ENCODE measurements around the gene SFT2D1.
"Not testable (repeated sequence)": the region's sequence is repeated elsewhere in the genome, so short reads cannot be mapped to it uniquely, and the experiment has no call there.

SFT2D1 gene

DNA sequence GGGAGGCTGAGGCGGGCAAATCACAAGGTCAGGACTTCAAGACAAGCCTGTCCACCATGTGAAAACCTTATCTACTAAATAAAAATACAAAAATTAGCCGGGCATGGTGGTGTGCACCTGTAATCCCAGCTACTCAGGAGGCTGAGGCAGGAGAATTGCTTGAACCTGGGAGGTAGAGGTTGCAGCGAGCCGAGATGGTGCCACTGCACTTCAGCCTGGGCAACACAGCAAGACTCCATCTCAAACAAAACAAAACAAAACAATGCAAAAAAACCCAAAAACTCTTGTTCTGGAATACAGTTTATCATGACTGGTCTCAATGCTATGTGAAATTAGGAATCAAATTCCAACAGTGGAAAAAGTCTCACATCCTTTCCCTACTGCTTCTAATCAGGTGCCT lies 20.1 kb upstream of the SFT2D1 start:
- DNase-seq (ENCODE audit: low read depth): not testable (repeated sequence)

DNA sequence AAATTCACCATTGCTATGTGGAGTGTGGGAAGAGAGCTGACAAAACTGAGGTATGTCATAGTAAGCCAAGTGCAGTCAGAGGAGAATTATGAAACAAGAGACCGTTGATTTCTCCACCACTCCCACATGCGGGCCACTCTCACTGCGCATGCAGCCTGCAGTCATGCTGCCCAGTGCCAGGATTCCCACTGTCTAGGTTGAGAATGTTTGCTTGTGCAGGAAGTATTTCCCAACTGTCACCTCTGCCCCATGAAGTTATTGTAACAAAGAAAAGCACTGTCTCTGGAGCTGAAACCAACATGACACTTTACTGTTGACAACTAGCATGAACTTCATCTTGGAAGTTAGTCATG lies 18.7 kb upstream of the SFT2D1 start:
- no peak for DNase-seq (ENCODE audit: low read depth)

DNA sequence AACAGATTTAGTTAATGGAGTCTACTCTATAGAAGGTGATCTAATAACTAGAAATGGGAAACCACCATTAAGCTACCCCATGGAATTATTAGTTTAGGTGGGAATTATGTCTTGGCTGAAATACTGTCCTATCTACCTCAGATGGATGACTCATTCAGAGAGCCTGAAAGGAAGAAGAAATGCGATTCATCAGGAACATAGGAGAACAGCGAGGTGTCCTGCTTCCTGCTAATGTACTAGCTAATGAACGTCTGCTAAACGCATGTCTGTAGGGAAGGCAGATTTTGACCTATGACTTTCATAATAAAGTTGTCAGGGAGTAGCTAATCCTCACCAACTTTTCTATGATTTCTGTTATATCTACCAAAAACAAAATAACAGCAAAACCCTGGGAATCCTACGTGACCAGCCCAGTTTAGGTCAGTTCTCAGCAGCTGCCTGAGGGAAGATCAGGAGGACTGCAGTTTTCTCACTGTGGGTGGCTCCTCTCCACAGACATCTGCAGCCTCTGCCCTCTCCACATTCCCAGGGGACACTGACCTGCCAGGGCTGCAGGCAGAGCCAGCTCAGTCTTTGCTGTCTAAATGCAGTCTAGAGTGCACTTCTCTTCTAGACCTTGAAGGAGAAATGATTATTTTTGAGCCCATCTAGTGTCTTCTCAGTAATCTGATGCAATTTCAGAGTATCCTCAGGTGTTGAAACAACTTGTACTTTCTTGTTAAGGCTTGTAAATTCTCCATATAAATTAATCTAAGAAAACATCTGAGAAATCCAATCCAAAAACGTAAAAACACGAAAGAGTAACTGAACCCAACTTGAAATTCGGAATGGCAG lies 18.1 kb upstream of the SFT2D1 start:
- DNase-seq (ENCODE audit: low read depth): peak; percentile 9

DNA sequence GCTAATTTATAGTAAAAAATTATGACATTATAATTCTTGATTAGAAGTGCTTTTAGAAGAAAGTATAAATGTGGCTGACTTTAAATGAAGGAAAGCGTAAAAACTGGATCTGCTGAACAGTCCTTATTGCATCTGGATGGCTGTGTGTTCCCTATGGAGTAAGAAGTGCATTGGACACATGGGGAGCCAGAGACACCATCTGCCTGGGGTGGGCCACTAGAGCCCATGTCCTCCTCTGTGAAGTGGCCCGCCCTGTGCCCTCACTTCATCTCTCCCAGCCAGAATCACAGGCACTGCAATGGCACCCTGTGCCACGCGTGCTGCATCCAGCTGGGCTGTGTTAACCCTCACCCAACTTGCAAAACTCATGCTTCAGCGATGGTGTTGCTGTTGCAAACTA lies 13.2 kb upstream of the SFT2D1 start:
- no peak for DNase-seq (ENCODE audit: low read depth)

DNA sequence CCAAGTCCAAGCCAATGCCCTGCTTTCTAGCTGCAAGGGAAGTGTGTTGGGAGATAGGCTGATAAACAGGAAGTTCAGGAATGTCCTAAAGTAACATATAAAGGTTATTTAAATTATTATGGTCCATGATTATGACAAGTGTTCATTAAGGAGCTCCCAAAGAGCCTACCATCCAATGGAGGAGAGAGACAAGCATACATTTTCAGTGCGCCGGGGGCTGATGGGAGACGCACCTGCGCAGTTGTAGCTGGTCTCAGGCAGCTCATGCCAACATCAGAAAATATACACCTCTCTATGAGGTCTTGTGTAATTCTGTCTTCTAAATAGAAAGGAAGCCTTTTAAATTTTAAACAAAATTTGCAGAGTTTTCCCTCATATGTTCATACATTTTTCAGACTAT lies 12.6 kb upstream of the SFT2D1 start:
- no peak for DNase-seq (ENCODE audit: low read depth)

DNA sequence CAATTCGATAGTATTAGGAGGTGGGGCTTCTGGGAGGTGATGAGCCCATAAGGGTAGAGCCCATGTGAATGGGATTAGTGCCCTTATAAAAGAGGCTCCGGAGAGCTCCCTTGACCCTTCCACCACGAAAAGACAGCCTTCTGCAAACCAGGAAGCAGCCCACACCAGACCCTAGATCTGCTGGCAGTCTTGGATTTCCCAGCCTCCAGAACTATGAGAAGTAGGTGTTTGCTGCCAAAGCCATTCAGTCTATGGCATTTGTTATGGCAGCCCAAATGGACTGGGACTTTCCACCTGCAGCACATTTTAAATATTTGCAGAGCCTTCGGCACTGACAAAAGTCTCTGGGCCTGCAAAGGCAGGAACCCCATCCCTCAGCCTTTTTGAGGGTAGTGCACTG lies 11.8 kb upstream of the SFT2D1 start:
- no peak for DNase-seq (ENCODE audit: low read depth)

DNA sequence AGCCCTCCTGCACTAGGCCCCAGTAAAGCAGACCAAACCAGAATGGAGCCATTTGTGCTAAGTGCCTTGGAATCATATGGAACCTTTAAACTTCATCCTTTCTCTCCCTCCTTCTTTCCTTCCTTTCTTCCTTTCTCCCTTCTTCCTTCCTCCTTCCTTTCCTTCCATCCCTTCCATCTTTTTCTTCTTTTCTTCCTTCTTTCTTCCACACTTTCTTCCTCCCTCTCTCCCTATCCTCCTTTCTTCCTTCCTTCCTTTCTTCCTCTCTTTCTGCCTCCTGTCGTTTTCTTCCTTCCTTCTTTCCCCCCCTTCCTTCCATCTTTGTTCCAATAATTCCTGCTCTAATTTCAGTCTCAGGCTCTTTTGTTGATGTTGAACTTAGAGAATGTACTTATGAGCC lies 11.2 kb upstream of the SFT2D1 start:
- no peak for DNase-seq (ENCODE audit: low read depth)

DNA sequence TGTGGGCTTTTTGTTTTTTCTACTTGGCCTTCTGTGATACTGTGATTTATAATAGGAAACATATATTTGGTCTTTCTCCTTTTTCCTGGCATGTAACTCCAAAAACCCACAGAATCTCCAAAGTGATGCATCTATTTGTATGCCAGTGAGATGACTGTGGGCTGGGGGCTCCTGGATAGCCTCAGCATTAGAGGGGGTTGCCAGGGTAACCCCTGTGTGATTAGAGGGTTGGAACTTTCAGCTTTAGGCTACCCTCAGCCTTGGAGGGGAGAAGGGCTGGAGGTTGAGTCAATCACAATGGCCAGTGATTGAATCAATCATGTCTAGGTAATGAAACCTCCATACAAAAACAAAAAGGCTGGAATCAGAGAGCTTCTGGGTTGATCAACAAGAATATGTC lies 10.6 kb upstream of the SFT2D1 start:
- no peak for DNase-seq (ENCODE audit: low read depth)

DNA sequence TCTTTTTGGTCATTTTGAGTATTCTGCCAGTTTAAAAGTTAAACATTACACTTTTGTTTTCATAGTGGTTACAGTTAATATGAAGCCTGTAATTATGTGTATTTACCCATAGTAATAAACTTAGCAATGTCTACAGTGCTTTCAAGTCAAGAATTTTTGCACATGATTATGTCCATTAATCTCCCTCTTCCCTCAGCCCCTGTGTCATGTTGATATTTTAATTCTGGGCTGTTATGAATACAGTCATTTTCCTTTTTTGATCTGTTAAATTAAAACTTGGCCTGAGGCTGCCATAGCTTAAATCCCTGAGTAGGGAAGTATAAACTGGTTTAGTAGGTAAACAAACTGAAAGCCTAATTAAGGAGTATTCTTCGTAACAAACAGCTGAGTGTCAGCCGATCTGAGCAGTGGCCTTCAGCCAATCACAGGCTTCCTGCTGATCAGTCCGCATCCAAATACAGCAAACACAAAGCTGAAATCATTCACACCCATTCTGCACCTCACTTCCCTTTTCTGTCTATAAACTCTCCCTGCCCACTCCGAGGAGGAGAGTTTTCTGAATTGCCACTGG lies 9.5 kb upstream of the SFT2D1 start:
- no peak for DNase-seq (ENCODE audit: low read depth)

DNA sequence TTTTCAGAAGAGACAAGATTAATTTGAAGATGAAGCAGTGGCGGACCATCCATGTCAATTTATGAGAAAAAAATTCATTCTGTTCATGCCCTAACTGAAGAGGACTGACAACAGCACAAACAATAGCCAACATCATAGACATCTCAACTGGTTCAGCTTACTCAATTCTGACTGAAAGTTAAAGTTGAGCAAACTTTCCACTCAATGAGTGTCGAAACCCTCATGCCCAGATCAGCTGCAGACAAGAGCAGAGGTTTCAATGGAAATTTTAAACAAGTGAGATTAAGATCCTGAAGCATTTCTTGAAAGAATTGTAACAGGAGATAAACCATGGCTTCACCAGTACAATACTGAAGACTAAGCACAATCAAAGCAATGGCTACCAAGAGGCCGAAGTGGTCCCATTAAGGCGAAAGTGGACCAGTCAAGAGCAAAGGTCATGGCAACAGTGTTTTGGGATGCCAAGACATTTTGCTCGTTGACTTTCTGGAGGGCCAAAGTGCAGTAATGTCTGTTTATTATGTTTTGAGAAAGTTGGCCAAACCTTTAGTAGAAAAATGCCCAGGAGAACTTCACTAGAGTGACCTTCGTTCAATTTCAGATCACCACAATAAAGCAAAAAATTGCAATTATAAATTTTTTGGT lies 6.1 kb upstream of the SFT2D1 start:
- DNase-seq (ENCODE audit: low read depth): no peak

DNA sequence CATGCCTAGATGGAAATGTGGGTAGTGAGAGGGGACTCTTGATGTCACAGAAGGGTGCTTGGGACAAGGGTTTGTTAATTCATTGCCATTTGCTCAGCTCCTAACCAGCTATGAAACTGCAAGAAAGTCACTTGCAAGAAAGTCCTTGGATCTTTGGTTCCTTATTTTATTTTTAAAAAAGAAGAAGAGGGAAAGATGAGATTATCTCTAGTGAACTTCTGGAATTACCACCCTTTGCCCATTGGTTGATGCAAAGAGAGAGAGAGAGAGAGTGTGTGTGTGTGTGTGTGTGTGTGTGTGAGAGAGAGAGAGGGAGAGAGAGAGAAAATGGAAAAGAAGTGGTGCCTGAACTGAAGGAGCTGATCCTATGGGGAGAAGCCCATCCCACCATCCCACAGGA lies 4.6 kb upstream of the SFT2D1 start:
- no peak for DNase-seq (ENCODE audit: low read depth)

DNA sequence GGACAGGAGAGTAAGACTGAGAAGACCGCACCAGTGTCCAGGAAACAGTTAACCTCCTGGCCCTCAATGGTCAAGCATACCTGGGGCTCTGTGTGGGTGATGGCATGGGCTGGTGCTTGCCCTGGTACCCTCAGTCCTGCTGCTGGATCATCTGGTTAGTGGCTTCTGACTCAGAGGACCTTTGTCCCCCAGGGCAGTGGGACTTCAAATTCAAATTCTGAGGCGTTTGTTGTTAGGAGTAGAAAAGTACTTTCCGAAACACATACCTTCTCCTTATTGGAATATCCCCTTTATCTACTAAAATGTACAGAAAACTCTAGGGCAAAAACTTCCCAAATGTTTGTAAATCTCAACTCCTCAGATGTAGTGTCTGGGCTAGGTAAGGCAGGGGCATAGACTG lies 4.1 kb upstream of the SFT2D1 start:
- no peak for DNase-seq (ENCODE audit: low read depth)

DNA sequence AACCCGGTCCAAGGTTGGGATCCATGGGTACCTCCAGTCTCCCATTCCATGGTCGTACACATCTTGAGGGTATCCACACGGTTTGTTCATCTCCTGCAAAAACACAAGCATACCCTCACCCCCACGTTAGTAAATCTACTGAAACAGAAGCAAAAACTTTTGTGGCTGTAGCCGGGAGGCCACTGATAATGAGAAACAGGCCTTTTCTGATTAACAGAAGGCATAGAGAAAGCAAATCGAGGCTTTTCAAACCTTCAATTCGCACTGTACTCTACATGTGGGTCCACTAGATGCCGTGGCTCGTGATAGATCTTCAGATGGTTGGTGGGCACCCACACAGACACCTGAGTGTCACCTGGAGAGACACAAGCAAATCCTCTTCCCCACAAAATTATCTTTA lies 3.3 kb upstream of the SFT2D1 start:
- DNase-seq (ENCODE audit: low read depth): not testable (repeated sequence)

DNA sequence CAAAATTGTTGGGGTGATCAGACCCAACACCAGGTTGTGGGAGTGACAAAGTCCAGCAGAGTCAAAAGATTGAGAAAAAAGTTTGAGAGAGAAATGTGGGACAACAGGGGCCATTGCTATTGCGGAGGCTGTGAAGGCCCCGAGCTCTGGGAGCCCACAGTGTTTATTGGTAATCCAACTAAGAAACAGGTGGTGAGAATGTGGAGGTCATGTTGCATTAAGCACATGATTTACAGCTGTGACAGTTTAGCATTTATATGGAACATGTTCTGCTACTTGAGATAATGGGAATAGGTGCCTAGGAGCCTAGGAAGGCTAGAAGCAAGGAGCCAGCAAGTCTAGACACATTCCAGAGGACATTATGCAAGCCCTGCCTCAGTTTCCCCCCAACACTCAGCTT lies 2.6 kb upstream of the SFT2D1 start:
- not testable (repeated sequence) for DNase-seq (ENCODE audit: low read depth)

DNA sequence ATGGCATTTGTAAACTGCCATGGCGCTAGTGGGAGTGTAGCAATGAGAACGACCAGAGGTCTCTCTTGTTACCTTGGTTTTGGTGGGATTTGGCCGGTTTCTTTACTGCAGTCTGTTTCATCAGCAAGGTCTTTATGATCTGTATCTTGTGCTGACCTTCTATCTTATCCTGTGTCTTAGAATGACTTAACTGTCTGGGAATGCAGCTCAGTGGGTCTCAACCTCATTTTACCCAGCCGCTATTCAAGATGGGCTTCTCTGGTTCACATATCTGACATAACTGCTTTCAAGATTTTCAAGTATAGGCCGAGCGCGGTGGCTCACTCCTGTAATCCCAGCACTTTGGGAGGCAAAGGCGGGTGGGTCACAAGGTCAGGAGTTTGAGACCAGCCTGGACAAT lies 1.9 kb upstream of the SFT2D1 start:
- no peak for DNase-seq (ENCODE audit: low read depth)

DNA sequence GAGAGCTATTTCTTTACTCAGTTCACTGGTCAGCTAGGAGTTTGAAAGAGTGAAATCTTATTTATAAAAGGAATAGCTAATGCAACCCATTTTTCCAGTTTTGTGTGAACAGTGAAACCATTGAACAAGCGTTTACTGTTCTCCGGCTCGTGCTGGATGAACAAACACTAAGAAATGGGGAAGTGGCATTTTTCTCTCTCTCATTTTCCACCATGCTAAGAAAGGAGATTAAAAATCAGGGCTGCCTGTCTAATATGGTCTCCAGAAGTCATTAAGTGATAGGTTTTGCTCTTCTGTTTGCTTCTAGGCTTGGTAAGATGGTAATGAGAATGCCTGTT lies 774 bp upstream of the SFT2D1 start:
- DNase-seq (ENCODE audit: low read depth): no peak

DNA sequence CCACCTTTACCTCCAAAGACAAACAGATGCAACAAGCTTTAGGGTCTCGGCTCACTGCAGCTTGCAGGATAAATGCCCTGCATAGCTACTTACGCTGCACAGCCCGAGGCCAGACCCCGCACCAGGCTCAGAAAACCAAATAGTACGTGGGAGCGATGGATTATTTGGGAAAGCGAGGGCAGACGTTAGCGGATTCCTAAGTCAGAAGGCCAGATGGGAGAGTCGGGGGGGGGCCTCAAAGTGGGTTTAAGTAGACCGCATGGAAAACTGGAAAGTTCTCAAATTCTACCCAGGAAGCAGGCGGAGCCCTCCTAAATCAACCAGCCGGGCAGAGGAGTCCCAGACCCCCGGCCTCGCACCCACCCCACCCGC lies 382 bp downstream of the SFT2D1 start:
- no peak for DNase-seq (ENCODE audit: low read depth)

DNA sequence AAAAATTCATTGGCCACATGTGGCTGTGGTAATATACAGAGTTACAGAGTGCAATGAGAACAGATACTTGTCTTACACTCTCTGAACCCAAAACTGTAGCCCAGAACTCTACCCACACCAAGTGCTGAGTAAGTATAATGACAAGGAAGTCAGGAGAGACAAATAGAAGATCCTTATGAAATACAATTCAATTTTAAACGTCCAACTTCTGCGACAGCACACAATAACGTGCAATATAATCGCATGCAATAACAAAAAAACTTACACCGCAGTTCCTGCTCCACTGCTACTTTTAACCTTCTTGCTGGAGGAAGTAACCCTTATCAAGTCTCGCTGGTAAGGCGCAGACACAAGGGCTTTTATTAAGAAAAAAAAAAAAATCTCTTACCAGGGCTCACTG lies 881 bp downstream of the SFT2D1 start:
- DNase-seq (ENCODE audit: low read depth): no peak

DNA sequence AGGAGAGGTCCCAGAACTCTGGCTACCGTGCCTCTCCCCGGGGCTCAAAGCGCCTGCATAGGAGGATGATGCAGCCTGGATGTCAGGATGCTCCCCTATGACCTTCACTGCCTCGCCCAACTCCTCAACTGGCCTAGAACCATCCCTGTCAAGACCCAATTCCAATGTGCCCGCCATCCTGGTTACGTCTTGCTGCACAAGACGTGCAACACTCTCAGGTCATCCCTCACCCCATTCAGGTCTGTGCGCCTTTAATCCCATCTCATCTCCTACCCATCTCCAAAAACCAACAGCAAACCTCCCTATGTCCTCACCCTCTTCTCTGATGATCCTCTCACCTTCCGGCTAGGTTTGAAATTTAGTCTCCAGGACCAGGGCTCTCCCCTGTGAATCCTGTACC lies 3.5 kb downstream of the SFT2D1 start:
- DNase-seq (ENCODE audit: low read depth): no peak

DNA sequence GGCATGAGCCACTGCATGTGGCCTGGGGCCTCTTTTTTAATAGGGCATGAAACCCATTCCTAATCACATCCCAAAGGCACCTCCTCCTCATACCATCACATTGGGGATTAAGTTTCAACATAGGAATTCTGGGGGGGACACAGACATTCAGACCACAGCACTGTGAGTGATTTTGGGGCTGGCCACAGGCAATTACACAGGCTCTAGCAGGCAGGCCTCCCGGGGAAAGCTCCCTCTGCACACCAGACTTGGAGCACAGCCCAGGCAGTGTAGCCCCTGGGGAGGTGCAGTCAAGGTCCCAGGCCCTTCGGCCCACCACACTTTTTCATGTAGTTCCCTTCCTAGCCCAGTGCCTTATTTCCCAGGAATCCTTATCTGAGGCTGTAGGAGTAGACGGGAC lies 5.5 kb downstream of the SFT2D1 start:
- DNase-seq (ENCODE audit: low read depth): no peak

DNA sequence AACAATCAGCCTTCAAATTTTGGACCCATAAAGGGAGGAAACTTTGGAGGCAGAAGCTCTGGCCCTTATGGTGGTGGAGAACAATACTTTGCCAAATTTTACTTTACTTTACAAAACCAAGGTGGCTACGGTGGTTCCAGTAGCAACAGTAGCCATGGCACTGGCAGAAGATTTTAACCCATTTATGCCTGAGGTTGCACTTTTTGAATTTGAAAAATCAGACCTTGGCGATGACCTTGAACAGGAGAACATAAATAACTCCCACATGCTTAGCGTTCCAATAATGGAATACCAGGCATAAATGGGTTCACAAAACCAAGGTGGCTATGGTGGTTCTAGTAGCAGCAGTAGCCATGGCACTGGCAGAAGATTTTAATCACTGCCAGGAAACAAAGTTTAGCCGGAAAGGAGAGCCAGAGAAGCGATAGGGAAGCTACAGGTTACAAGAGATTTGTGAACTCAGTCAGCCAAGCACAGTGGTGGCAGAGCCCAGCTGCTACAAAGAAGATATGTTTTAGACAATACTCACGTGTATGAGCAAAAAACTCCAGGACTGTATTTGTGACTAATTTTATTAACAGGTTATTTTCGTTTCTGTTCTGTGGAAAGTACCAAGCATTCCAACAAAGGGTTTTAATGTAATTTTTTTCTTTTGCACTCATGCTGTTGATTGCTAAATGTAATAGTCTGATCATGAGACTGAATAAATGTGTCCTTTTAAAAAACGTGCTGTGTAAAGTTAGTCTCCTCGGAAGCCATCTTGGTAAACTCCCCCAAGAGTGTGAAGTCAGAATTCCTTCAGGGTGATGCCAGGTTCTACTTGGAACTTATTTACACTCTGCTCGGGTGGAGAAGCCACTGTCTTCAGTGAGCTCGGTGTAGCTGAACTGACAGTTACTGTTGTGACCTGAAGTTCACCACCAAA lies 6.7 kb downstream of the SFT2D1 start:
- DNase-seq (ENCODE audit: low read depth): no peak

DNA sequence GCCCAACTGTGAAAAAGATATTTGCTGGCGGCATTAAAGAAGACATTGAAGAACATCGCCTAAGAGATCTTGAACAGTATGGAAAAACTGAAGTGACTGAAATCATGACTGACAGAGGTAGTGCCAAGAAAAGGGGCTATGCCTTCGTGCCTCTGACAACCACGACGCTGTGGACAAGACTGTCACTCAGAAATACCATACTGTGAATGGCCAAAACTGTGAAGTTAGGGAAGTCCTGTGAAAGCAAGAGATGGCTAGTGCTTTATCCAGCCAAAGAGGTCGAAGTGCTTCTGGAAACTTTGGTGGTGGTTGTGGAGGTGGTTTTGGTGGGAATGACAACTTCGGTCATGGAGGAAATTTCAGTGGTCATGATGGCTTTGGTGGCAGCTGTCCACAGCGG lies 7.5 kb downstream of the SFT2D1 start:
- no peak for DNase-seq (ENCODE audit: low read depth)

All from fibroblast of the conjunctiva (primary cell).